CD14-positive monocyte (primary cell): ENCODE measurements around the gene ZBTB44. TPM values are rescaled to one million over a fixed set of nuclear protein-coding genes. Genes with fewer than 3 reads are reported as not detected.

Experiments
- DNase-seq, 3 donors: peaks; one replicate each; pipeline ENCODE4 v3.0.0-alpha.2; 2011 to 2022
- H2AFZ ChIP-seq: 2 replicates; pipeline ENCODE4 v1.6.0; 2012; ENCODE audit warnings: mild to moderate bottlenecking, low read depth, low read length, inconsistent platforms; ENCODE audit not compliant: insufficient read depth, poor library complexity, severe bottlenecking
- H3K27ac ChIP-seq, 2 donors: 1 replicate in 1 of 2; 2 replicates in 1 of 2; pipeline ENCODE4 v1.5.1; 2012 to 2013; ENCODE audit warnings: low read length in 2 of 2, control low read depth in 1 of 2, inconsistent platforms in 1 of 2, low read depth in 1 of 2, mild to moderate bottlenecking in 1 of 2
- H3K27me3 ChIP-seq, 2 donors: one replicate each; pipeline versions ENCODE4 v1.6.0 to v1.6.1; 2011 to 2013; ENCODE audit warnings: low read length in 2 of 2; ENCODE audit not compliant: control insufficient read depth in 2 of 2, insufficient read depth in 2 of 2
- H3K36me3 ChIP-seq, 2 donors: replicated peaks in 1 of 2; 1 replicate in 1 of 2; 2 replicates in 1 of 2; pipeline versions ENCODE4 v1.5.1 to v1.6.1; 2012 to 2013; ENCODE audit warnings: low read length in 2 of 2, control low read depth in 1 of 2, inconsistent platforms in 1 of 2, mild to moderate bottlenecking in 1 of 2; ENCODE audit not compliant: insufficient read depth in 2 of 2, control insufficient read depth in 1 of 2
- H3K4me1 ChIP-seq, 2 donors: 1 replicate in 1 of 2; 2 replicates in 1 of 2; pipeline versions ENCODE4 v1.5.1 to v1.6.1; 2012 to 2013; ENCODE audit warnings: low read length in 2 of 2, control low read depth in 1 of 2, inconsistent platforms in 1 of 2, mild to moderate bottlenecking in 1 of 2, moderate library complexity in 1 of 2; ENCODE audit not compliant: insufficient read depth in 2 of 2, control insufficient read depth in 1 of 2
- H3K4me2 ChIP-seq: replicated peaks from 2 replicates; pipeline ENCODE3; 2012; ENCODE audit warnings: low read length, moderate library complexity, mild to moderate bottlenecking; ENCODE audit not compliant: poor library complexity, severe bottlenecking; ENCODE audit errors: extremely low read depth
- H3K4me3 ChIP-seq, 3 experiments: fragments of 200-600 bp in 1 of 3; sonication (generic) in 1 of 3; replicated peaks in 1 of 3; 1 replicate in 2 of 3; 2 replicates in 1 of 3; pipeline ENCODE4 v1.5.1; 2011 to 2013; ENCODE audit warnings: low read length in 3 of 3, mild to moderate bottlenecking in 3 of 3, control low read depth in 2 of 3, low read depth in 2 of 3, inconsistent platforms in 1 of 3, moderate library complexity in 1 of 3
- H3K79me2 ChIP-seq: 2 replicates; pipeline ENCODE4 v1.6.0; 2012; ENCODE audit warnings: mild to moderate bottlenecking, control low read depth, inconsistent platforms, low read length, moderate library complexity; ENCODE audit not compliant: insufficient read depth
- H3K9ac ChIP-seq: 2 replicates; pipeline ENCODE4 v1.6.0; 2017; ENCODE audit warnings: low read length, mild to moderate bottlenecking; ENCODE audit not compliant: insufficient read depth, poor library complexity, severe bottlenecking
- H3K9me3 ChIP-seq, 2 donors: replicated peaks in 1 of 2; 1 replicate in 1 of 2; 2 replicates in 1 of 2; pipeline versions ENCODE4 v1.5.1 to v1.6.1; 2012 to 2013; ENCODE audit warnings: low read length in 2 of 2, control low read depth in 1 of 2; ENCODE audit not compliant: control insufficient read depth in 1 of 2, insufficient read depth in 1 of 2
- H4K20me1 ChIP-seq: 2 replicates; pipeline ENCODE4 v1.6.0; 2012; ENCODE audit warnings: mild to moderate bottlenecking, low read length, control low read depth, moderate library complexity; ENCODE audit not compliant: insufficient read depth
- H3K27ac Mint-ChIP-seq, 7 donors: one replicate each; pipeline ENCODE4 v1.8.0; 2020; ENCODE audit warnings: mild to moderate bottlenecking in 7 of 7, mixed read lengths in 7 of 7, moderate library complexity in 6 of 7, inconsistent platforms in 2 of 7
- H3K27me3 Mint-ChIP-seq, 3 donors: one replicate each; pipeline ENCODE4 v1.8.0; 2021 to 2022; ENCODE audit warnings: low read depth in 3 of 3, mild to moderate bottlenecking in 3 of 3, mixed read lengths in 3 of 3, moderate library complexity in 3 of 3, inconsistent platforms in 1 of 3
- H3K36me3 Mint-ChIP-seq, 2 donors: one replicate each; pipeline ENCODE4 v1.8.0; 2020; ENCODE audit warnings: mixed read lengths in 2 of 2, inconsistent platforms in 1 of 2, mild to moderate bottlenecking in 1 of 2
- H3K4me1 Mint-ChIP-seq: one replicate; pipeline ENCODE4 v1.8.0; 2020; ENCODE audit warnings: mild to moderate bottlenecking, mixed read lengths
- H3K4me3 Mint-ChIP-seq, 2 donors: one replicate each; pipeline ENCODE4 v1.8.0; 2020; ENCODE audit warnings: mild to moderate bottlenecking in 2 of 2, mixed read lengths in 2 of 2, moderate library complexity in 1 of 2
- H3K9me3 Mint-ChIP-seq, 7 donors: one replicate each; pipeline ENCODE4 v1.8.0; 2020 to 2022; ENCODE audit warnings: mixed read lengths in 7 of 7, mild to moderate bottlenecking in 6 of 7, moderate library complexity in 6 of 7, inconsistent platforms in 2 of 7
- CTCF ChIP-seq: fragments of 200-600 bp; IDR thresholded peaks from one replicate; pipeline ENCODE4 v1.8.0; 2022; ENCODE audit warnings: antibody characterized with exemption, mild to moderate bottlenecking
- WGBS: methylation state at CpG from one replicate; pipeline ENCODE4 v1.1.5; 2013; ENCODE audit warnings: missing lambda C conversion rate; ENCODE audit not compliant: insufficient coverage; 5-methylcytosine and 5-hydroxymethylcytosine counted together
- intact Hi-C, 2 donors: fragments of 100-400 bp; cut with micrococcal nuclease; formaldehyde crosslinking; loops; one replicate each; pipeline versions ENCODE4 v1.15.0 to v1.15.1; 2023
- polyA plus RNA-seq, 3 donors: library from polyadenylated mRNA; depleted of rRNA in 1 of 3; unstranded in 2 of 3; stranded (reverse) in 1 of 3; fragments of 300-500 nt in 2 of 3; fragments of >200 nt in 1 of 3; fragmentation: Illumina TruSeq in 2 of 3; gene quantifications; 1 replicate in 2 of 3; 2 replicates in 1 of 3; pipeline ENCODE4 v1.2.3, GENCODE V29; 2012 to 2021

The ZBTB44 gene
- polyA plus RNA-seq, 3 donors = 2.4 to 21.3 (median 2.7) TPM

- H3K9me3 ChIP-seq = no peaks in the 10 kb centered on the region
- no peaks in the 10 kb centered on the region for H3K27me3 ChIP-seq
- no peak overlapping the region for H2AFZ ChIP-seq
- peaks cover 16 to 29% of the 10 kb centered on the region in 2 donors for H3K36me3 ChIP-seq
- no peak overlapping the region for H3K4me3 ChIP-seq
- peaks cover 1 to 5% (median 3%) of the 10 kb centered on the region in 3 donors for H3K27me3 Mint-ChIP-seq
- H3K27ac Mint-ChIP-seq = no peak overlapping the region
- peaks cover 3 to 6% of the 10 kb centered on the region in 2 donors for H3K4me1 ChIP-seq
- peaks cover 39 to 40% of the 10 kb centered on the region in 2 donors for H3K36me3 Mint-ChIP-seq
- H3K27ac ChIP-seq = no peak overlapping the region
- WGBS = 95% methylated on average over 8 of the region's 11 CpGs
- H3K9me3 Mint-ChIP-seq = peaks cover 0 to 2% (median 0%) of the 10 kb centered on the region in 7 donors
- peaks cover 2% of the 10 kb centered on the region for H3K4me1 Mint-ChIP-seq
- intact Hi-C loops = loop anchor here in 1 of 2 donors (5.0 kb wide), 1 partner anchor 650 kb away; no protein-coding TSS in a partner anchor
- TF ChIP-seq CTCF = no peak
- H3K4me2 ChIP-seq = no peak overlapping the region
- no peak overlapping the region for H3K4me3 Mint-ChIP-seq
- DNase-seq = no peak
- H3K79me2 ChIP-seq = no peaks in the 10 kb centered on the region
- peaks cover 4% of the 10 kb centered on the region for H4K20me1 ChIP-seq
- no peak overlapping the region for H3K9ac ChIP-seq
Measured at GRCh38 chr11:130212431-130212961, 102.2 kb downstream of the ZBTB44 start.

GRCh38 chr11:130211781-130212401 is 102.8 kb downstream of the ZBTB44 start:
- no peak overlapping the region for H2AFZ ChIP-seq
- Mint-ChIP-seq H3K27ac (peak overlapping the region in 1 of 7 donors; percentile 13), H3K36me3 (peaks cover 41 to 42% of the 10 kb centered on the region in 2 donors), H3K27me3 (peaks cover 1 to 5% (median 3%) of the 10 kb centered on the region in 3 donors), H3K4me3 (no peak overlapping the region), H3K4me1 (peaks cover 2% of the 10 kb centered on the region), H3K9me3 (peaks cover 0 to 2% (median 0%) of the 10 kb centered on the region in 7 donors)
- no peak overlapping the region for H3K9ac ChIP-seq
- no peaks in the 10 kb centered on the region for H3K27me3 ChIP-seq
- H3K4me3 ChIP-seq = no peak overlapping the region
- H3K4me1 ChIP-seq = peaks cover 3 to 6% of the 10 kb centered on the region in 2 donors
- intact Hi-C loops = loop anchor here in 1 of 2 donors (5.0 kb wide), 1 partner anchor 650 kb away; no protein-coding TSS in a partner anchor
- H3K4me2 ChIP-seq = no peak overlapping the region
- WGBS = 96% methylated on average over 19 of the region's 19 CpGs
- H4K20me1 ChIP-seq = peaks cover 4% of the 10 kb centered on the region
- H3K79me2 ChIP-seq = no peaks in the 10 kb centered on the region
- H3K27ac ChIP-seq = no peak overlapping the region
- no peaks in the 10 kb centered on the region for H3K9me3 ChIP-seq
- TF ChIP-seq CTCF = no peak
- H3K36me3 ChIP-seq = peaks cover 18 to 32% of the 10 kb centered on the region in 2 donors
- DNase-seq = no peak
